GM12892 (cell line): Measurements from ENCODE around the gene INHBC.

Source experiments
- POLR2A ChIP-seq: IDR thresholded peaks from 2 replicates; pipeline ENCODE4 v1.6.1; 2011; ENCODE audit warnings: low read depth, low read length, control low read depth
- POLR2AphosphoS5 ChIP-seq: IDR thresholded peaks from 2 replicates; pipeline ENCODE4 v1.6.1; 2011; ENCODE audit warnings: low read depth, low read length, control low read depth

DNA sequence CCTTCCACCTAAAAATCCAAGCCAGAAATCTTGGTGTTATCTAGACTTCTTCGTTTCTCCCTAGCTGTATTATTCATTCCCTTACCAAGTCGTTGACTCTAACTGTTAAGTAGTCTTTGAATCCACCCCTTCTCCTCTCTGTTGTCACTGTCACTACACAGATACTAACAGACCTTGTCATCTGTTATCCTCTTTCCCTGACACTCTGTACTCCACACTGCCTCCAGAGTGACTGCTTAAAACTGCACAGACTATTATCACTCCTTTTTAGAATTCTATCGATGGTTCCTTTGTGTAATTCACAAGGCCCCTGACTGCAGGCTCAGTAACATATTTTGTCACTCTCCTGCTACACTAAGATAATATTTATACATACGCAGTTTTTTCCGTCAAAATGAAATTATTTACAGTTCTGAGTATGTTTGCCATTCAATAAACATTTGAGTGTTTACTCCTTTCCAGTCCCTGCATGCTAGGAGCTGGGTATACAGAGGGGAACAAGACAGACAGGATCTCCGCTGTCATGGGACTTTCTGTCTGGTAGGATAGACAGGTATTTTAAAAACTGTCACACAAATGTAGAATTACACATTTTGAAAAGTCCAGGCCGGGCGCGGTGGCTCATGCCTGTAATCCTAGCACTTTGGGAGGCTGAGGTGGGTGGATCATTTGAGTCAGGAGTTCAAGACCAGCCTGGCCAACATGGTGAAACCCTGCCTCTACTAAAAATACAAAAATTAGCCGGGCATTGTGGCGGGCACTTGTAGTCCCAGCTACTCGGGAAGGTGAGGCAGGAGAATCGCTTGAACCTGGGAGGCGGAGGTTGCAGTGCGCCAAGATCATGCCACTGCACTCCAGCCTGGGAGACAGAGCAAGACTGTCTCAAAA is 57.1 kb downstream of the INHBC start:
- TF ChIP-seq POLR2AphosphoS5 (no peak), POLR2A (no peak)
